ENCODE measurements around the gene DNAJC6. TPM values are rescaled to one million over a fixed set of nuclear protein-coding genes. Genes with fewer than 3 reads are reported as not detected.

The DNAJC6 gene
- polyA plus RNA-seq, 1 experiment, result 0.09 TPM

DNA sequence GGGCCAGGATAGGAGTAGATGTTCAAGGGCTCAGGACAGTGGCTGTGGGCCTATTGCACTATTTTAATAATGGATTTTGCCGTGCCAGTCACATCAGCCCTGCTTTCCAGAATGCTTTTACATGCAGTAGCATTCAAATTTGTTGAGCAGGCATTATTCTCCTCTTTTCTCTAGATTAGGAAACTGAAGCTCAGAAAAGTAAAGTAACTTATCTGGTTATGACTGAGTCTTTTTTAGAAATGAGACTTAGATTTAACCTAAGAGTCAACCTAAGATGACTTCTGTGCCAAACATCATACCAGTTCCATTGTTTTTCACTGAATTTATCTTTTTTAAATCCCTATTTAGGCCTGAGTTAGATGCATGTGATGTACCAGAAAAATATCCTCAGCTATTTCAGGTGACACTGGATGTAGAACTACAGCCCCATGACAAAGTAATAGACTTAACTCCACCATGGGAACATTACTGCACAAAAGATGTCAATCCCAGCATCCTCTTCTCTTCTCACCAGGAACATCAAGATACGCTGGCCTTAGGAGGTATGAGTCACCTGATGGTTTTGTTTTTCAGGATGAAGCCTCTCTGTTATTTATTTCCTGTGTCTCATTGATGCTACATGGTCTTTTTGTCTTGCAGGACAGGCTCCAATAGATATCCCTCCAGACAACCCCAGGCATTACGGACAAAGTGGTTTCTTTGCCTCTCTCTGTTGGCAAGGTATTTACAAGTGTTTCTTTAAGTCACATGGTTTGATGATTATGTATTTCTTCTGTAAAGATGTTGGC is 79.8 kb downstream of the DNAJC6 start:
- no peak for DNase-seq (ENCODE audit: low read depth, low spot score)
- Histone ChIP-seq H3K9me3 (ENCODE audit: control insufficient read depth, insufficient read depth, low read length) (no peaks in the 10 kb centered on the region), H3K27ac (ENCODE audit: low read depth, low read length) (no peak overlapping the region), H3K27me3 (ENCODE audit: control insufficient read depth, insufficient read depth, low read length) (no peaks in the 10 kb centered on the region), H3K4me3 (ENCODE audit: low read depth, low read length) (no peak overlapping the region)
- POLR2A ChIA-PET, result no interaction called here
- TF ChIP-seq, protein P1, sequence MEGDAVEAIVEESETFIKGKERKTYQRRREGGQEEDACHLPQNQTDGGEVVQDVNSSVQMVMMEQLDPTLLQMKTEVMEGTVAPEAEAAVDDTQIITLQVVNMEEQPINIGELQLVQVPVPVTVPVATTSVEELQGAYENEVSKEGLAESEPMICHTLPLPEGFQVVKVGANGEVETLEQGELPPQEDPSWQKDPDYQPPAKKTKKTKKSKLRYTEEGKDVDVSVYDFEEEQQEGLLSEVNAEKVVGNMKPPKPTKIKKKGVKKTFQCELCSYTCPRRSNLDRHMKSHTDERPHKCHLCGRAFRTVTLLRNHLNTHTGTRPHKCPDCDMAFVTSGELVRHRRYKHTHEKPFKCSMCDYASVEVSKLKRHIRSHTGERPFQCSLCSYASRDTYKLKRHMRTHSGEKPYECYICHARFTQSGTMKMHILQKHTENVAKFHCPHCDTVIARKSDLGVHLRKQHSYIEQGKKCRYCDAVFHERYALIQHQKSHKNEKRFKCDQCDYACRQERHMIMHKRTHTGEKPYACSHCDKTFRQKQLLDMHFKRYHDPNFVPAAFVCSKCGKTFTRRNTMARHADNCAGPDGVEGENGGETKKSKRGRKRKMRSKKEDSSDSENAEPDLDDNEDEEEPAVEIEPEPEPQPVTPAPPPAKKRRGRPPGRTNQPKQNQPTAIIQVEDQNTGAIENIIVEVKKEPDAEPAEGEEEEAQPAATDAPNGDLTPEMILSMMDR (IDR thresholded peaks at IDR 0.05; ENCODE audit: low read depth, low read length), result no peak
- CTCF ChIA-PET, result interaction anchor here (0.5 kb wide), 1 partner anchor 46 kb away, joined by 5 read pairs; no protein-coding TSS in a partner anchor

DNA sequence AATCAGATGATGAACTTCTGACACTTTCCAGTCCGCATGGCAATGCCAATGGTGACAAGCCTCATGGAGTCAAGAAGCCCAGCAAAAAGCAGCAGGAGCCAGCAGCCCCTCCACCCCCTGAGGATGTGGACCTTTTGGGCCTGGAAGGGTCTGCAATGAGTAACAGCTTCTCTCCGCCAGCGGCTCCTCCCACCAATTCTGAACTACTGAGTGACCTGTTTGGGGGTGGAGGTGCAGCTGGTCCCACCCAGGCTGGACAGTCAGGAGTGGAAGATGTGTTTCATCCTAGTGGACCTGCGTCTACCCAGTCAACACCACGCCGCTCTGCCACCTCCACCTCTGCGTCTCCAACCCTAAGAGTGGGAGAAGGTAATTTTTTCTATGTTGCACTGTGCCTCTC is 83.2 kb downstream of the DNAJC6 start:
- H3K9me3 ChIP-seq (ENCODE audit: control insufficient read depth, insufficient read depth, low read length), result no peaks in the 10 kb centered on the region
- H3K4me3 ChIP-seq (ENCODE audit: low read depth, low read length), result no peak overlapping the region
- ChIA-PET CTCF (interaction anchor here (1.5 kb wide), 1 partner anchor 295 kb away, joined by 4 read pairs; no protein-coding TSS in a partner anchor), POLR2A (no interaction called here)
- TF ChIP-seq, protein P1 (IDR thresholded peaks at IDR 0.05; ENCODE audit: low read depth, low read length), result no peak
- H3K27me3 ChIP-seq (ENCODE audit: control insufficient read depth, insufficient read depth, low read length), result no peaks in the 10 kb centered on the region
- H3K27ac ChIP-seq (ENCODE audit: low read depth, low read length), result no peak overlapping the region
- DNase-seq (ENCODE audit: low read depth, low spot score), result no peak

DNA sequence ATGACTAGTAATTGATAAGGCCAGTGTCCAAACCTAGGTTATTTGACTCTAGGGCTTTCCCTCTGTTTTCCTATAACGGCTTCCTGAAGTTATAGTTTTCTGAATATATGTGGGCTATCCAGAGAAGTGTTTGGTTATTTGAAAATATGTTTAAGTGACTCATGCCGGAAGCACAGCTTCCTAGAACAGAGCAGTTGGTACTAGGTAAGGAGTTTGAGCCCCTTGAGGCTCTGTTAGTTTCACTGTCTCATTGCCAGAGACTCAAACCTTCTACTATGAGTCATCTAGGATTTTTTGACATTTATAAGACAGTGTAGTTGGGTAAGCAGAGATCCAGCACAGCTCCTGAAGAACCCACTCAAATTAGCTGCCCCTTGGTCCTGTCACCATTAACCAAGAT is 84.0 kb downstream of the DNAJC6 start:
- H3K4me3 ChIP-seq (ENCODE audit: low read depth, low read length), result no peak overlapping the region
- TF ChIP-seq, protein P1 (IDR thresholded peaks at IDR 0.05; ENCODE audit: low read depth, low read length), result no peak
- DNase-seq (ENCODE audit: low read depth, low spot score), result no peak
- H3K27me3 ChIP-seq (ENCODE audit: control insufficient read depth, insufficient read depth, low read length), result no peaks in the 10 kb centered on the region
- CTCF ChIA-PET, result interaction anchor here (1.5 kb wide), 1 partner anchor 294 kb away, joined by 4 read pairs; no protein-coding TSS in a partner anchor
- H3K27ac ChIP-seq (ENCODE audit: low read depth, low read length), result no peak overlapping the region
- no peaks in the 10 kb centered on the region for H3K9me3 ChIP-seq (ENCODE audit: control insufficient read depth, insufficient read depth, low read length)
- POLR2A ChIA-PET, result no interaction called here

DNA sequence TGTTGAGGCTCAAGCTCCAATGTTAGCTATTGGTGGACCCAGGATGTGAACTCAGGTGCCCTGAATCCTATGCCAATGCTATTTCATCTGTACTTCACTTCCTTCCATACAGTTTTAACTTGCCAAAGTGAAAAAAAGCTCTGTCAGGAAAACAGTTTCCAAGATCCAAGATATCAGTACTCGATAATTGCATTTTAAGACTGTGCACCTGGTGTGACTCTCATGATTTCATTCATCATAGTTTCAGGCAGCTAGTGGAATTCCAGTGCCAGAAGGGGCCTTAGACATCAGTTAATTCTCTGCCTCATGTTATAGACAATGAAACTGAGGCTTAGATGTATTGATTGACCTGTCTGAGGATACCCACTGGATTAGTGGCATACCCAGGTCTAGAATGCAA is 84.6 kb downstream of the DNAJC6 start:
- TF ChIP-seq, protein P1 (IDR thresholded peaks at IDR 0.05; ENCODE audit: low read depth, low read length), result no peak
- ChIA-PET CTCF (no interaction called here), POLR2A (no interaction called here)
- Histone ChIP-seq H3K27me3 (ENCODE audit: control insufficient read depth, insufficient read depth, low read length) (no peaks in the 10 kb centered on the region), H3K27ac (ENCODE audit: low read depth, low read length) (no peak overlapping the region), H3K4me3 (ENCODE audit: low read depth, low read length) (no peak overlapping the region), H3K9me3 (ENCODE audit: control insufficient read depth, insufficient read depth, low read length) (no peaks in the 10 kb centered on the region)
- no peak for DNase-seq (ENCODE audit: low read depth, low spot score)

DNA sequence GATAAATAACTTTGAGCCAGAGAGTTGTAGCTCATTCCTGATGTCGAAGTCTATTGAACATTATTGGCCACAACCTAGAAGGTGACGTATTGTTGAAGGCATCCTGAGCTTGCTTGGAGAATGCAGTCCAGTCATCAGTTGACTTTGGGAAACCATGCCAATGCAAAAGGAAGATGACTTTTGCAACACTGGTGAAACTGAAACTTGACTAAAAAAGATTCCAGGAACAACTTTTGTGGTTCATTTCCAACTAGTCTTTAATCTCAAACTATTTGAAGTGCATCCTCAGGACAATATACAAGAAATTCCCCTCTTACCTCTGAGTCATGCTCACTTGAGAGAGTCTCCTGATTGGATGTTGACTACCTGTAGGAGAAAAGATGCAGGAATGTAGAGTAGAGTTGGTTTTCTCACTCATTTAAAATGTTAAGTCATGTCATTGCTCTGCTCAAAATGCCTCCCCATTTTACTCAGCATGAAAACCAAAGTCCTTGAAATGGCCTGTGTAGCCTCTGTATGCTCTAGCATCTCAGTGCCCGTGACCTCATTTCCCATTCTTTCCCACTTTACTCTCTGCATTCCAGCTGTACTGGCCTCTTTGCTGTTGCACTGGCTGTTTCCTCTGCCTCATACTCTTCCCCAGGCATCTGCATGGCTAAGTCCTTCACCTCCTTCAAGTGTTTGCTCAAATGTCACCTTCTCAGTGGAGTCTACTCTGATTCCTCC is 86.7 kb downstream of the DNAJC6 start:
- no peaks in the 10 kb centered on the region for H3K9me3 ChIP-seq (ENCODE audit: control insufficient read depth, insufficient read depth, low read length)
- no peak overlapping the region for H3K27ac ChIP-seq (ENCODE audit: low read depth, low read length)
- no peak for DNase-seq (ENCODE audit: low read depth, low spot score)
- ChIA-PET CTCF (no interaction called here), POLR2A (no interaction called here)
- H3K4me3 ChIP-seq (ENCODE audit: low read depth, low read length), result no peak overlapping the region
- H3K27me3 ChIP-seq (ENCODE audit: control insufficient read depth, insufficient read depth, low read length), result no peaks in the 10 kb centered on the region
- TF ChIP-seq, protein P1 (IDR thresholded peaks at IDR 0.05; ENCODE audit: low read depth, low read length), result no peak

Data from AG04450 (cell line).